Activated CD8-positive, alpha-beta T cell treated with anti-CD3 and anti-CD28 coated beads for 36 hours (primary cell): Measurements from ENCODE around the gene CALN1. TPM values are rescaled to one million over a fixed set of nuclear protein-coding genes. Genes with fewer than 3 reads are reported as not detected.

Experiments
- ATAC-seq: fragments of 200-7000 bp; cut with Tn5 transposase; one replicate; pipeline ENCODE4 v1.10.0; 2021; ENCODE audit warnings: mild to moderate bottlenecking, moderate library complexity
- CTCF ChIA-PET: fragments of 350-600 bp; sonication (Branson Sonifier 250); formaldehyde crosslinking; loops from one replicate; lab custom pipeline; 2021; ENCODE audit warnings: antibody characterized with exemption; lab: Charles Lee
- POLR2A ChIA-PET: fragments of 350-600 bp; sonication (Branson Sonifier 250); formaldehyde crosslinking; loops from one replicate; lab custom pipeline; 2021; ENCODE audit warnings: antibody characterized with exemption; lab: Charles Lee
- DNase-seq: peaks from one replicate; pipeline ENCODE4 v3.0.0-alpha.2; 2020
- H3K27ac Mint-ChIP-seq: one replicate; pipeline ENCODE4 v1.8.0; 2021; ENCODE audit warnings: mild to moderate bottlenecking, mixed read lengths
- H3K27me3 Mint-ChIP-seq: one replicate; pipeline ENCODE4 v1.8.0; 2021; ENCODE audit warnings: mixed read lengths
- H3K36me3 Mint-ChIP-seq: one replicate; pipeline ENCODE4 v1.8.0; 2021; ENCODE audit warnings: low read depth, mixed read lengths
- H3K4me1 Mint-ChIP-seq: one replicate; pipeline ENCODE4 v1.8.0; 2021; ENCODE audit warnings: low read depth, mixed read lengths
- H3K4me3 Mint-ChIP-seq: one replicate; pipeline ENCODE4 v1.8.0; 2021; ENCODE audit warnings: mild to moderate bottlenecking, moderate library complexity, mixed read lengths
- H3K9me3 Mint-ChIP-seq: one replicate; pipeline ENCODE4 v1.8.0; 2021; ENCODE audit warnings: mixed read lengths
- intact Hi-C: fragments of 100-400 bp; cut with micrococcal nuclease; formaldehyde crosslinking; loops from one replicate; pipeline ENCODE4 v1.10.0; 2022
- total RNA-seq, 2 experiments: library from RNA; stranded (reverse); gene quantifications; one replicate each; pipeline ENCODE4 v1.2.3, GENCODE V29; 2021
- TF ChIP-seq, protein P1 (sequence below): fragments of 200-600 bp; IDR thresholded peaks from one replicate; pipeline ENCODE4 v1.8.0; 2022; ENCODE audit warnings: antibody characterized with exemption, mild to moderate bottlenecking

Gene CALN1
- total RNA-seq, 2 experiments from 2014 or later: 0.02 to 0.16 TPM

DNA sequence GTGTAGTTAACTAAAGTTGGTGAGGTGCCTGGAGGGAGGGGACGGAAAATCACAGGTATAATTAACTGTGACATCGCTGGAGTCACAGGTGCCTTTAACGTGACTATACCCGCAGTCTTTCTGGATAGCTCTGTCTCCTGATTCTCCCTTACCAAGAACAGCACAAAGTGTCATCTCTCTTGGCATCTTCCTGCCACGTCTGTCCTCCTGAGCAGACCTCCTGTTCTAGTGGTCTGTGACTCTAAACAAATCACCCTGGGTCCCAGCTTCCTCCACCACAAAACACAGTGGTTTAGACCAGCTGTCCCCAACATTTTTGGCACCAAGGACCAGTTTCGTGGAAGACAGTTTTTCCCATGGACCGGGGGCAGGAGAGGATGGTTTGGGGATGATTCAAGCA, 90.5 kb downstream of the CALN1 start:
- Mint-ChIP-seq H3K36me3 (no peaks in the 10 kb centered on the region), H3K4me3 (no peak overlapping the region), H3K27me3 (no peaks in the 10 kb centered on the region), H3K27ac (no peak overlapping the region), H3K4me1 (no peaks in the 10 kb centered on the region), H3K9me3 (peaks cover 6% of the 10 kb centered on the region)
- intact Hi-C loops: no loop called here
- TF ChIP-seq, protein P1, sequence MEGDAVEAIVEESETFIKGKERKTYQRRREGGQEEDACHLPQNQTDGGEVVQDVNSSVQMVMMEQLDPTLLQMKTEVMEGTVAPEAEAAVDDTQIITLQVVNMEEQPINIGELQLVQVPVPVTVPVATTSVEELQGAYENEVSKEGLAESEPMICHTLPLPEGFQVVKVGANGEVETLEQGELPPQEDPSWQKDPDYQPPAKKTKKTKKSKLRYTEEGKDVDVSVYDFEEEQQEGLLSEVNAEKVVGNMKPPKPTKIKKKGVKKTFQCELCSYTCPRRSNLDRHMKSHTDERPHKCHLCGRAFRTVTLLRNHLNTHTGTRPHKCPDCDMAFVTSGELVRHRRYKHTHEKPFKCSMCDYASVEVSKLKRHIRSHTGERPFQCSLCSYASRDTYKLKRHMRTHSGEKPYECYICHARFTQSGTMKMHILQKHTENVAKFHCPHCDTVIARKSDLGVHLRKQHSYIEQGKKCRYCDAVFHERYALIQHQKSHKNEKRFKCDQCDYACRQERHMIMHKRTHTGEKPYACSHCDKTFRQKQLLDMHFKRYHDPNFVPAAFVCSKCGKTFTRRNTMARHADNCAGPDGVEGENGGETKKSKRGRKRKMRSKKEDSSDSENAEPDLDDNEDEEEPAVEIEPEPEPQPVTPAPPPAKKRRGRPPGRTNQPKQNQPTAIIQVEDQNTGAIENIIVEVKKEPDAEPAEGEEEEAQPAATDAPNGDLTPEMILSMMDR: no peak
- DNase-seq (no peak), ATAC-seq (no peak)
- ChIA-PET CTCF (no interaction called here), POLR2A (no interaction called here)

DNA sequence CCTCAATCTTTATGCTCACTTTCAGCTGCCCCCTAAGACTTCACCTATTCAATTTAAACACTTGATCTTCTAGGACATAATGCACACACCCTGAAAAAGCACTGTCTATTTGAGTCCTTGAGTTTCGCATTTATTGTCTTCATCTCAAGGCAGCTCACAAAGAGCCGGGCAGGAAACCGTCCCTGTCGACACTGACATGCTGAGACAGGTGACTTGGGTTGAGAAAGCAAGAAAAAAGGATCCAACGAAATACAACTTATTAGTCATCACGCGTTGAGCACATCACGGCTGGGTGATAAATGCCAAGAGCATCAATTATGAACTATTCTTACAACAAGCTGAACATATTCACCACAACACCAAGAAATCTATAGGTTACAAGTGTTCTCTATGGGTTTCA, 91.1 kb downstream of the CALN1 start:
- Mint-ChIP-seq H3K4me1 (no peaks in the 10 kb centered on the region), H3K27ac (no peak overlapping the region), H3K9me3 (peaks cover 6% of the 10 kb centered on the region), H3K36me3 (no peaks in the 10 kb centered on the region), H3K27me3 (no peaks in the 10 kb centered on the region), H3K4me3 (no peak overlapping the region)
- ATAC-seq: no peak
- ChIA-PET POLR2A (no interaction called here), CTCF (no interaction called here)
- TF ChIP-seq, protein P1: no peak
- DNase-seq: no peak
- intact Hi-C loops: no loop called here

DNA sequence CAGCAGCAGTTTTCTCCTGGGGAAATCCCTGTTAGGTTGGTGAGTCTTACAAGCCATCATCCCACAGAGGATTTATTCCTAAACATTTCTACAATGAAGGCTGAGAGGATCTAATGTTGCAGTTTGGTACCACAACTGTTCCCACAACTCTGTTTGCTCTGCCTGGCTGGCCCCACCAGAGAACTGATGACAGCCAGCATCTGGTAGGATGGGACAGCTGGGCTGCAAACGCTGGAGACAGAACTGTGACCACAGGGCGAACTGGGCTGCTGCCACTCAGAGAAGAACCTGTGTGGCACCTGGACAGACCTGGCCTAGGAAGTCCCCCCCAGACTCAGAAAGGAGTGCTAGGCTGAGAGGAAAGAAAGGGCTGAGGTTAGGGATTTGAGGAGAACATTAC, 94.8 kb downstream of the CALN1 start:
- CTCF ChIA-PET: no interaction called here
- ATAC-seq (no peak), DNase-seq (no peak)
- H3K4me3 Mint-ChIP-seq: no peak overlapping the region
- POLR2A ChIA-PET: no interaction called here
- no peak overlapping the region for H3K27ac Mint-ChIP-seq
- TF ChIP-seq, protein P1: no peak
- peaks cover 6% of the 10 kb centered on the region for H3K9me3 Mint-ChIP-seq
- no peaks in the 10 kb centered on the region for H3K4me1 Mint-ChIP-seq
- intact Hi-C loops: no loop called here
- H3K27me3 Mint-ChIP-seq: no peaks in the 10 kb centered on the region
- H3K36me3 Mint-ChIP-seq: no peaks in the 10 kb centered on the region

DNA sequence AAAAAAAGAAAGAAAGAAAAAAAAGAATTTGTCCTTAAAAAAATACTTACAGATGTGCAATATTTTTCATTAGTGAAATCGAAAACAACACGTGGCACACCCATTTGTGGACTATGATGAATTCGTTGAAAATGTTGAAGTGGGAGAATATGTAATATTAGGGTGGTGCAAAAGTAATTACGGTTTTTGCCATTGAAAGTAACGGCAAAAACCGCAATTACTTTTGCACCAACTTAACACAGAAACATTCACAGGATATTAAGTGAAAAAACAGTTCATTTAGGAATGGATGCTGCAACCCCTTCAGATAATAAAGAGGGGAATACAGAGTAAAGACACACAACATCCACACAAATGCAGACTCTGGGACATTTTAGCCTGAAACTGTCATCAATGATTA, 96.0 kb downstream of the CALN1 start:
- DNase-seq: no peak
- intact Hi-C loops: no loop called here
- no peak overlapping the region for H3K27ac Mint-ChIP-seq
- H3K4me3 Mint-ChIP-seq: no peak overlapping the region
- TF ChIP-seq, protein P1: no peak
- no peaks in the 10 kb centered on the region for H3K4me1 Mint-ChIP-seq
- H3K27me3 Mint-ChIP-seq: no peaks in the 10 kb centered on the region
- POLR2A ChIA-PET: no interaction called here
- CTCF ChIA-PET: no interaction called here
- no peaks in the 10 kb centered on the region for H3K36me3 Mint-ChIP-seq
- ATAC-seq: no peak
- H3K9me3 Mint-ChIP-seq: peaks cover 6% of the 10 kb centered on the region

DNA sequence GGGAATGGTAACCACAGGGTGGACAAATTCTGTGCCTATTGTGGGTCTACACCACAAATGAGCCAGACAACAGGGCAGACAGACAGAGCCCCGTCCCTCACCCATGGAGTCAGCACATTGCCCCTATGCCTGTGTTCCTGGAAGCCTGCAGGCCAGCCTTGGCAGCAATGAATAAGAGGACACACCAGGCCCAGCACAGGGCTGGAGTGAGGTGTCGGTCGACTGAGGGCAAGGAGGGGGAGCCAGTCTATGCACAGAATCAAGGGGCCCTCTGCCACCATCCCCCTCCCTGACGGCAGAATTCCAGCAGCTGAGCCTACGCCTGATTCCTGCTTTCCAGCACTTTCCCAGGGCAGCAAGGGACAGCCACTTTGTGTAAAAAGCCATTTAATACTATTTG, 98.2 kb downstream of the CALN1 start:
- Mint-ChIP-seq H3K27me3 (no peaks in the 10 kb centered on the region), H3K9me3 (no peaks in the 10 kb centered on the region), H3K36me3 (no peaks in the 10 kb centered on the region), H3K27ac (no peak overlapping the region), H3K4me3 (no peak overlapping the region), H3K4me1 (no peaks in the 10 kb centered on the region)
- CTCF ChIA-PET: no interaction called here
- intact Hi-C loops: no loop called here
- TF ChIP-seq, protein P1: no peak
- ATAC-seq (no peak), DNase-seq (no peak)
- POLR2A ChIA-PET: no interaction called here
